ENCODE measurements around the gene MMP24. TPM values are rescaled to one million over a fixed set of nuclear protein-coding genes. Genes with fewer than 3 reads are reported as not detected.

MMP24 gene
- total RNA-seq, 4 donors from 2014 or later: 0.21 to 0.78 (median 0.66) TPM; not detected in 1

GRCh38 chr20:35292504-35293285 lies 66.2 kb downstream of the MMP24 start:
- H3K27me3 ChIP-seq: no peaks in the 10 kb centered on the region
- H3K27ac ChIP-seq: no peak overlapping the region
- TF ChIP-seq EP300 (IDR thresholded peaks at IDR 0.05) (no peak), POLR2A (IDR thresholded peaks at IDR 0.05) (no peak)
- TF ChIP-seq, protein P1, sequence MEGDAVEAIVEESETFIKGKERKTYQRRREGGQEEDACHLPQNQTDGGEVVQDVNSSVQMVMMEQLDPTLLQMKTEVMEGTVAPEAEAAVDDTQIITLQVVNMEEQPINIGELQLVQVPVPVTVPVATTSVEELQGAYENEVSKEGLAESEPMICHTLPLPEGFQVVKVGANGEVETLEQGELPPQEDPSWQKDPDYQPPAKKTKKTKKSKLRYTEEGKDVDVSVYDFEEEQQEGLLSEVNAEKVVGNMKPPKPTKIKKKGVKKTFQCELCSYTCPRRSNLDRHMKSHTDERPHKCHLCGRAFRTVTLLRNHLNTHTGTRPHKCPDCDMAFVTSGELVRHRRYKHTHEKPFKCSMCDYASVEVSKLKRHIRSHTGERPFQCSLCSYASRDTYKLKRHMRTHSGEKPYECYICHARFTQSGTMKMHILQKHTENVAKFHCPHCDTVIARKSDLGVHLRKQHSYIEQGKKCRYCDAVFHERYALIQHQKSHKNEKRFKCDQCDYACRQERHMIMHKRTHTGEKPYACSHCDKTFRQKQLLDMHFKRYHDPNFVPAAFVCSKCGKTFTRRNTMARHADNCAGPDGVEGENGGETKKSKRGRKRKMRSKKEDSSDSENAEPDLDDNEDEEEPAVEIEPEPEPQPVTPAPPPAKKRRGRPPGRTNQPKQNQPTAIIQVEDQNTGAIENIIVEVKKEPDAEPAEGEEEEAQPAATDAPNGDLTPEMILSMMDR (IDR thresholded peaks at IDR 0.05): no peak
- H3K9me3 ChIP-seq: no peaks in the 10 kb centered on the region
- WGBS, 2 donors: 66 to 70% methylated on average over 17 to 23 of the region's 23 CpGs
- no peaks in the 10 kb centered on the region for H3K4me1 ChIP-seq
- DNase-seq (ENCODE audit: low spot score in 2 of 2): no peak
- no peaks in the 10 kb centered on the region for H3K36me3 ChIP-seq
- no peak overlapping the region for H3K4me3 ChIP-seq

DNA sequence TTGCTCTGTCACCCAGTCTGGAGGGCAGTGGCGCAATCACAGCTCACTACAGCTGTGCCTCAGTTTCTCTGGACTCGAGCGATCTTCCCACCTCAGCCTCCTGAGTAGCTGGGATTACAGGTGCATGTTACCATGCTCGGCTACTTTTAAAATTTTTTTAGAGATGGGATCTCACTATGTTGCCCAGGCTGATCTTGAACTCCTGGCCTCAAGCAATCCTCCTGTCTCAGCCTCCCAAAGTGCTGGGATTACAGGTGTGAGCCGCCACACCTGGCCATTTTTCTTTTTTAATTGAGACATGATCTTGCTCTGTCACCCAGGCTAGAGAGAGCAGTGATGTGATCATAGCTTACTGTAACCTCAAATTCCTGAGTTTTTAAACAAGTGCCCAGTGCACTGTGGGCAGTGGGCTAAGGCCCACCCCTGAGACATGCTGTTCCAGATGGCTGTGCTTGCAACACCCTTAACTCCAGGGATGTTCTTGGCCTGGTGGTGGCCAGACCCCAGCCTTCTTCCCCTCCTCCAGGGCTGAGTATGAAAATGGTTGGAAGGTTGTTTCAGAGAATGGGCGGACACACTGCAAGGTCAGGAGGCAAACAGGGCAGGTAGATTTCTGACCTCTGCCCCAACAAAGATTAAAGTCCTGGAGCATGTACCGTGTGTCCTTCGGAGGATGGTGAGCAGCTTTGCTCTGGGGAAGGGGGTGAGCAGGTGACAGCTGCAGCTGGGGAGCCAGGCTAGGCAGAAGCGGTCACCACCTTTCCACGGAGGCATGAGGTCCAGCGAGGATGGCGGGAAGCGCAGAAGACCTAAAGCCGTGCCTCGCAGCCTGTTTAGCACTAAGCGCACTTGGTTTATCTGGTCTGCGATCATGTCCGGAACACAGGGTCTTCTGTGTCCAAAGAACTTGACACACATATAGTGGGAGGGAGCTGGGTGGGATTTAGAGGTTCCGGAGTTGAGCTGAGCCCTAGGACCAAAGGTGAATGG lies 67.1 kb downstream of the MMP24 start:
- H3K27me3 ChIP-seq: no peaks in the 10 kb centered on the region
- H3K9me3 ChIP-seq: no peaks in the 10 kb centered on the region
- no peak for TF ChIP-seq POLR2A (IDR thresholded peaks at IDR 0.05)
- no peak for TF ChIP-seq EP300 (IDR thresholded peaks at IDR 0.05)
- TF ChIP-seq, protein P1 (IDR thresholded peaks at IDR 0.05): no peak
- H3K4me1 ChIP-seq: no peaks in the 10 kb centered on the region
- no peaks in the 10 kb centered on the region for H3K36me3 ChIP-seq
- H3K4me3 ChIP-seq: no peak overlapping the region
- no peak for DNase-seq (ENCODE audit: low spot score in 2 of 2)
- H3K27ac ChIP-seq: no peak overlapping the region
- WGBS, 2 donors: 93% methylated on average over 19 of the region's 19 CpGs

GRCh38 chr20:35294293-35294685 lies 67.8 kb downstream of the MMP24 start:
- H3K9me3 ChIP-seq: no peaks in the 10 kb centered on the region
- TF ChIP-seq POLR2A (IDR thresholded peaks at IDR 0.05) (no peak), EP300 (IDR thresholded peaks at IDR 0.05) (no peak)
- TF ChIP-seq, protein P1 (IDR thresholded peaks at IDR 0.05): no peak
- H3K4me1 ChIP-seq: no peaks in the 10 kb centered on the region
- no peak overlapping the region for H3K27ac ChIP-seq
- no peaks in the 10 kb centered on the region for H3K36me3 ChIP-seq
- 41 to 50% methylated on average over 5 of the region's 5 CpGs for WGBS, 2 donors
- H3K4me3 ChIP-seq: no peak overlapping the region
- H3K27me3 ChIP-seq: no peaks in the 10 kb centered on the region
- no peak for DNase-seq (ENCODE audit: low spot score in 2 of 2)

- Histone ChIP-seq H3K27ac (no peak overlapping the region), H3K36me3 (no peaks in the 10 kb centered on the region), H3K27me3 (no peaks in the 10 kb centered on the region), H3K4me1 (no peaks in the 10 kb centered on the region), H3K9me3 (no peaks in the 10 kb centered on the region), H3K4me3 (no peak overlapping the region)
- 81% methylated on average over 8 of the region's 8 CpGs for WGBS, 2 donors
- DNase-seq (ENCODE audit: low spot score in 2 of 2): no peak
- TF ChIP-seq, protein P1 (IDR thresholded peaks at IDR 0.05): no peak
- TF ChIP-seq EP300 (IDR thresholded peaks at IDR 0.05) (no peak), POLR2A (IDR thresholded peaks at IDR 0.05) (no peak)
These were observed 68.6 kb downstream of the MMP24 start for GRCh38 chr20:35295058-35295457.

DNA sequence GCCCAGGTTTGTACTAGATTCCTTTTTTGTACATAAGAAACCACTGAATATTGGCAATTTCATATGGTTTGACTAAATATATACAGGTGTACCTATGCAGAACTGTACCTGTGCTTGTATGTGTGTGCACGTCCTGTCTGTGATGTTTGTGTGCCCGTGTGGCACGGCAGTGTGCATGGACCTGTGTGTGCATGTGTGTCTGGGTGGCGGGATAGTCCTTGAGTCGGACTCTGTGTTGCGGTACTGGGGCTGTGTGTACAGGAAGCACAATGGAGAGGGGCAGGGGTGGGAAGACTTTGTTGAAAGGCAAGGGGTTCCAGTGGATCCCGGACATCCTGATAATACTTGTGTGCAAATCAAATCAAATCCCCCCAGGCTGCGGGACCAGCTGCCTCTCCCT lies 69.2 kb downstream of the MMP24 start:
- Histone ChIP-seq H3K36me3 (no peaks in the 10 kb centered on the region), H3K9me3 (no peaks in the 10 kb centered on the region), H3K27me3 (no peaks in the 10 kb centered on the region), H3K27ac (no peak overlapping the region), H3K4me1 (no peaks in the 10 kb centered on the region), H3K4me3 (no peak overlapping the region)
- no peak for DNase-seq (ENCODE audit: low spot score in 2 of 2)
- 76 to 77% methylated on average over 8 of the region's 8 CpGs for WGBS, 2 donors
- TF ChIP-seq, protein P1 (IDR thresholded peaks at IDR 0.05): no peak
- TF ChIP-seq EP300 (IDR thresholded peaks at IDR 0.05) (no peak), POLR2A (IDR thresholded peaks at IDR 0.05) (no peak)

All from tibial nerve (tissue), 4 donors.